K562 (cell line): ENCODE data around the gene SYPL2. TPM values are rescaled to one million over a fixed set of nuclear protein-coding genes. Genes with fewer than 3 reads are reported as not detected.

ENCODE experiments used
- ATAC-seq: fragments of 200-7000 bp; cut with Tn5 transposase; 3 replicates; pipeline ENCODE4 v1.9.1; 2020; ENCODE audit warnings: moderate library complexity
- BruUV-seq: library from RNA; stranded (reverse); fragments of 400-500 nt; replicated peaks from 2 replicates; lab custom pipeline; 2021; lab: Mats Ljungman, UMichigan
- CTCF ChIA-PET: fragments of 300-600 bp; formaldehyde crosslinking; extraction: SDS; loops from one replicate; lab custom pipeline; 2021; ENCODE audit warnings: low intra/inter-chr PET ratio; lab: Yijun Ruan, JAX
- POLR2A ChIA-PET: fragments of 300-600, 350-650 bp; sonication (Branson Sonifier 250); formaldehyde crosslinking; extraction: SDS; loops from one replicate; lab custom pipeline; 2021; ENCODE audit warnings: antibody characterized with exemption, inconsistent platforms; lab: Yijun Ruan, JAX
- DNase-seq, 4 experiments: peaks; one replicate each; pipeline versions ENCODE4 v3.0.0 to v3.0.0-alpha.2; 2011 to 2018; ENCODE audit warnings: low spot score in 3 of 4, mixed read lengths in 3 of 4; ENCODE audit errors: extremely low read depth in 1 of 4
- FAIRE-seq: peaks from 2 replicates; lab custom pipeline; 2011; peaks lifted over from hg19 to GRCh38; lab: Jason Lieb, UNC
- H2AFZ ChIP-seq: 2 replicates; pipeline ENCODE4 v1.6.0; 2011; ENCODE audit warnings: low read depth, low read length, control low read depth, inconsistent platforms
- H3K27ac ChIP-seq: fragments of 200-600 bp; 3 replicates; pipeline ENCODE4 v1.8.0; 2011; ENCODE audit warnings: low read depth, mild to moderate bottlenecking, control low read depth, inconsistent platforms, low read length, moderate library complexity, mixed read lengths; ENCODE audit errors: extremely low read depth
- H3K27me3 ChIP-seq, 2 experiments: fragments of 300-600 bp in 1 of 2; 2 replicates in 1 of 2; 3 replicates in 1 of 2; pipeline versions ENCODE4 v1.6.0 to v1.8.0; 2011; ENCODE audit warnings: inconsistent platforms in 2 of 2, low read length in 2 of 2, mild to moderate bottlenecking in 1 of 2, mixed read lengths in 1 of 2, moderate library complexity in 1 of 2; ENCODE audit not compliant: control insufficient read depth in 2 of 2, insufficient read depth in 2 of 2
- H3K36me3 ChIP-seq: fragments of 300-600 bp; 3 replicates; pipeline ENCODE4 v1.8.0; 2011; ENCODE audit warnings: mild to moderate bottlenecking, low read length, inconsistent platforms; ENCODE audit not compliant: control insufficient read depth, insufficient read depth
- H3K4me1 ChIP-seq, 2 experiments: fragments of 200-600 bp in 1 of 2; replicated peaks in 1 of 2; 2 replicates in 1 of 2; 3 replicates in 1 of 2; pipeline versions ENCODE4 v1.5.1 to v1.8.0; 2011; ENCODE audit warnings: inconsistent platforms in 2 of 2, low read length in 2 of 2, mild to moderate bottlenecking in 1 of 2, mixed read lengths in 1 of 2, moderate library complexity in 1 of 2; ENCODE audit not compliant: control insufficient read depth in 2 of 2, insufficient read depth in 2 of 2
- H3K4me2 ChIP-seq: 2 replicates; pipeline ENCODE4 v1.6.1; 2011; ENCODE audit warnings: low read length, control low read depth, inconsistent platforms, mixed read lengths; ENCODE audit not compliant: insufficient read depth
- H3K4me3 ChIP-seq: fragments of 200-600 bp; sonication (generic), shearing (Covaris generic); 2 replicates; pipeline ENCODE4 v1.5.1; 2016; ENCODE audit warnings: control low read depth, inconsistent platforms
- H3K79me2 ChIP-seq: fragments of 200-600 bp; 3 replicates; pipeline ENCODE4 v1.8.0; 2011; ENCODE audit warnings: low read length, inconsistent platforms; ENCODE audit not compliant: control insufficient read depth, insufficient read depth
- H3K9ac ChIP-seq, 2 experiments: 2 replicates each; pipeline versions ENCODE4 v1.6.0 to v1.6.1; 2011; ENCODE audit warnings: low read depth in 2 of 2, low read length in 2 of 2, control low read depth in 1 of 2, inconsistent platforms in 1 of 2, mild to moderate bottlenecking in 1 of 2, mixed read lengths in 1 of 2; ENCODE audit not compliant: insufficient read depth in 1 of 2
- H3K9me1 ChIP-seq: one replicate; pipeline ENCODE4 v1.6.0; 2011; ENCODE audit warnings: inconsistent platforms, mild to moderate bottlenecking, low read length, moderate library complexity; ENCODE audit not compliant: control insufficient read depth, insufficient read depth
- H3K9me3 ChIP-seq: replicated peaks from 2 replicates; pipeline ENCODE4 v1.5.1; 2011; ENCODE audit warnings: low read depth, low read length, inconsistent platforms; ENCODE audit not compliant: control insufficient read depth, insufficient read depth
- H4K20me1 ChIP-seq: replicated peaks from 2 replicates; pipeline ENCODE4 v1.6.1; 2011; ENCODE audit warnings: low read length, inconsistent platforms, mixed read lengths; ENCODE audit not compliant: control insufficient read depth, insufficient read depth
- HMG20A ChIP-seq: fragments of 450-650 bp; formaldehyde crosslinking; conservative IDR thresholded peaks from 2 replicates; pipeline ENCODE4 v1.4.0; 2020; ENCODE audit warnings: mild to moderate bottlenecking, mixed read lengths
- MCM3 ChIP-seq: fragments of 450-650 bp; IDR thresholded peaks from 2 replicates; pipeline ENCODE4 v1.6.1; 2016
- RHOXF2B ChIP-seq: fragments of 250-450 bp; sonication (Bioruptor Pico); conservative IDR thresholded peaks from 2 replicates; pipeline ENCODE4 v1.5.1; 2021
- WGBS: fragments of 100-300 bp; shearing (Covaris generic); methylation state at CpG from one replicate; pipeline ENCODE4 v1.1.6; 2016; ENCODE audit warnings: low coverage, mixed read lengths; ENCODE audit not compliant: insufficient coverage; ENCODE audit errors: missing lambda C conversion rate; 5-methylcytosine and 5-hydroxymethylcytosine counted together
- in situ Hi-C: fragments of 300-500 bp; cut with MboI; formaldehyde crosslinking; loops from 4 replicates; pipeline ENCODE4 v1.15.0; 2018; ENCODE audit warnings: inconsistent platforms, mixed read lengths
- intact Hi-C: fragments of 100-400 bp; cut with micrococcal nuclease; formaldehyde crosslinking; loops from 2 replicates; pipeline ENCODE4 v1.14.2; 2022
- polyA plus RNA-seq, 8 experiments: library from polyadenylated mRNA; depleted of rRNA in 4 of 8; stranded (reverse) in 5 of 8; unstranded in 3 of 8; fragments of >200 nt; fragmentation: Nextera tagmentation in 2 of 8; fragmentation: Illumina TruSeq in 1 of 8; extraction: Ambion mirVana in 2 of 8; extraction: Trizol in 1 of 8; gene quantifications; 2 replicates each; pipeline versions ENCODE4 v1.2.1 to v1.2.3, GENCODE V29; 2011 to 2014; ENCODE audit warnings: inconsistent platforms in 1 of 8, missing spikeins in 1 of 8
- total RNA-seq, 7 experiments: library from RNA; depleted of rRNA in 6 of 7; stranded (reverse); fragments of >200 nt in 6 of 7; fragmentation: Illumina TruSeq in 2 of 7; extraction: Trizol in 2 of 7; gene quantifications; 2 replicates each; pipeline versions ENCODE4 v1.2.1 to v1.2.3, GENCODE V29; 2011 to 2021; ENCODE audit warnings: low replicate concordance in 1 of 7
- TF ChIP-seq, protein P1 (sequence below): fragments of 200-800 bp; sonication (Bioruptor generic); IDR thresholded peaks from 2 replicates; pipeline ENCODE4 v1.6.1; 2017; ENCODE audit warnings: missing genetic modification characterization, missing compliant biosample characterization
- TF ChIP-seq, protein P2 (sequence below): fragments of 250-450 bp; sonication (Bioruptor Pico); IDR thresholded peaks from 2 replicates; pipeline ENCODE4 v1.8.0; 2021; ENCODE audit warnings: mild to moderate bottlenecking, moderate library complexity
- TF ChIP-seq, protein P3 (sequence below): fragments of 150-350 bp; conservative IDR thresholded peaks from 2 replicates; pipeline ENCODE4 v1.6.1; 2014; ENCODE audit warnings: low read length

Gene SYPL2
- total and polyA plus RNA-seq, 9 of the 15 experiments (the other 6 are each of a cell fraction or from before 2014, with no cell fraction given): 0.03 to 0.20 (median 0.07) TPM; not detected in 2

DNA sequence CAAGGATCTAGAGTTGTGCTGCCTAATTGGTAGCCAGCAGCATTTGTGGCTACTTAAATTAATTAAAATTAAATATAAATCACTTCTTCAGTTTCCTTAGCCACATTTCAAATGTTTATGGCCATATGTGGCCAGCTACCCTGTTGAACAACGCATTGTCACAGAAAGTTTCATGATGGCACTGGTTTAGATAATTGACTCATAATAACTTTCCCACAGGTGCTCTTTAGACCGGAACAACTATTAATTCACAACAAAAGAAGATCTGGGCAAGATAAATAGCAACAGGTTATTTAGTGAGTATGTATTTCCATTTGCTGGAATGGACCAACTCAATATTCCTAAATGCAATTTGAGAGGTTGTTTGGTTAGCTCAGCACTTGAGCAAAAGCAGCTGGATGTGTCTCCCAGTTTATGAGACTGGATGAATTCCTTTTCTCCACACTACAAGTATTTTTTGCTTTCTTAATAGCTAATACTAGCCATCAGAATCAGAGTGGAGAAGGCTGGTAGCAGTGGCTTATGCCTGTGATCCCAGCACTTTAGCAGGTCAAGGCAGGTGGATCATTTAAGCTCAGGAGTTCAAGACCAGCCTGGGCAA is 46.9 kb downstream of the SYPL2 start (continued):
- TF ChIP-seq, protein P1, sequence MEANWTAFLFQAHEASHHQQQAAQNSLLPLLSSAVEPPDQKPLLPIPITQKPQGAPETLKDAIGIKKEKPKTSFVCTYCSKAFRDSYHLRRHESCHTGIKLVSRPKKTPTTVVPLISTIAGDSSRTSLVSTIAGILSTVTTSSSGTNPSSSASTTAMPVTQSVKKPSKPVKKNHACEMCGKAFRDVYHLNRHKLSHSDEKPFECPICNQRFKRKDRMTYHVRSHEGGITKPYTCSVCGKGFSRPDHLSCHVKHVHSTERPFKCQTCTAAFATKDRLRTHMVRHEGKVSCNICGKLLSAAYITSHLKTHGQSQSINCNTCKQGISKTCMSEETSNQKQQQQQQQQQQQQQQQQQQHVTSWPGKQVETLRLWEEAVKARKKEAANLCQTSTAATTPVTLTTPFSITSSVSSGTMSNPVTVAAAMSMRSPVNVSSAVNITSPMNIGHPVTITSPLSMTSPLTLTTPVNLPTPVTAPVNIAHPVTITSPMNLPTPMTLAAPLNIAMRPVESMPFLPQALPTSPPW (CRISPR knock-in tag): no peak
- no peak for TF ChIP-seq HMG20A (CRISPR knock-in tag)
- TF ChIP-seq MCM3: no peak

DNA sequence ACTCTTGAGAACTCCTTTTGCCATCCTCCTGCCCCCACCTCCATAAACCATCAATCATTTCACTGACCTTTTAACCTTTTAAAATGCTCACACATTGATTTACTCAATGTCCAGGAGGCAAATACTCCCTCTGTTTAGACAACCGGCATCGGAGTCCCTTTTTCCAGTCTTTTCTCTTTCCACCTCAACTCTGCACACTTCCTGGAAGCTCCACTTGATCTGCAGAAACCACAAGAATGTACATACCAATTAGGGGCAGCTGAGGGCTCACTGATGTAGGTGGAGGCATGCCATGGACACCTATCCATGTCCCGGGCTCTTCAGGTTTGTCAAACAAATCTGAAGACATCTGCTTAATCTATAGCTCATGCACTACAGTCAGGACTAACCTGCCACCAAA is 48.5 kb downstream of the SYPL2 start:
- peaks cover 0 to 4% of the 10 kb centered on the region in 2 experiments; a peak in 3 of 5 replicates for H3K4me1 ChIP-seq
- no peak overlapping the region for H3K9ac ChIP-seq
- H3K79me2 ChIP-seq: no peaks in the 10 kb centered on the region
- ChIA-PET POLR2A (interaction anchor here (0.9 to 1.2 kb wide), 2 partner anchors 9 to 21 kb away, joined by 5 read pairs; partner anchors contain the start of gene CYB561D1), CTCF (no interaction called here)
- DNase-seq (no peak), ATAC-seq (no peak), FAIRE-seq (no peak)
- H3K9me3 ChIP-seq: no peaks in the 10 kb centered on the region
- intact Hi-C loops: no loop called here
- BruUV-seq: no TSS peak
- no peak overlapping the region for H3K4me3 ChIP-seq
- no peak overlapping the region for H3K4me2 ChIP-seq
- H3K36me3 ChIP-seq: no peaks in the 10 kb centered on the region
- H2AFZ ChIP-seq: no peak overlapping the region
- H4K20me1 ChIP-seq: no peaks in the 10 kb centered on the region
- in situ Hi-C loops: no loop called here
- H3K27me3 ChIP-seq: peaks cover 3 to 15% of the 10 kb centered on the region in 2 experiments; a peak in 4 of 5 replicates
- no peaks in the 10 kb centered on the region for H3K9me1 ChIP-seq
- no peak overlapping the region for H3K27ac ChIP-seq
- 50% methylated on average over 3 of the region's 3 CpGs for WGBS
- TF ChIP-seq, protein P2, sequence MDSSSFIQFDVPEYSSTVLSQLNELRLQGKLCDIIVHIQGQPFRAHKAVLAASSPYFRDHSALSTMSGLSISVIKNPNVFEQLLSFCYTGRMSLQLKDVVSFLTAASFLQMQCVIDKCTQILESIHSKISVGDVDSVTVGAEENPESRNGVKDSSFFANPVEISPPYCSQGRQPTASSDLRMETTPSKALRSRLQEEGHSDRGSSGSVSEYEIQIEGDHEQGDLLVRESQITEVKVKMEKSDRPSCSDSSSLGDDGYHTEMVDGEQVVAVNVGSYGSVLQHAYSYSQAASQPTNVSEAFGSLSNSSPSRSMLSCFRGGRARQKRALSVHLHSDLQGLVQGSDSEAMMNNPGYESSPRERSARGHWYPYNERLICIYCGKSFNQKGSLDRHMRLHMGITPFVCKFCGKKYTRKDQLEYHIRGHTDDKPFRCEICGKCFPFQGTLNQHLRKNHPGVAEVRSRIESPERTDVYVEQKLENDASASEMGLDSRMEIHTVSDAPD (CRISPR knock-in tag): no peak
- TF ChIP-seq RHOXF2B (CRISPR knock-in tag): no peak
- TF ChIP-seq, protein P3, sequence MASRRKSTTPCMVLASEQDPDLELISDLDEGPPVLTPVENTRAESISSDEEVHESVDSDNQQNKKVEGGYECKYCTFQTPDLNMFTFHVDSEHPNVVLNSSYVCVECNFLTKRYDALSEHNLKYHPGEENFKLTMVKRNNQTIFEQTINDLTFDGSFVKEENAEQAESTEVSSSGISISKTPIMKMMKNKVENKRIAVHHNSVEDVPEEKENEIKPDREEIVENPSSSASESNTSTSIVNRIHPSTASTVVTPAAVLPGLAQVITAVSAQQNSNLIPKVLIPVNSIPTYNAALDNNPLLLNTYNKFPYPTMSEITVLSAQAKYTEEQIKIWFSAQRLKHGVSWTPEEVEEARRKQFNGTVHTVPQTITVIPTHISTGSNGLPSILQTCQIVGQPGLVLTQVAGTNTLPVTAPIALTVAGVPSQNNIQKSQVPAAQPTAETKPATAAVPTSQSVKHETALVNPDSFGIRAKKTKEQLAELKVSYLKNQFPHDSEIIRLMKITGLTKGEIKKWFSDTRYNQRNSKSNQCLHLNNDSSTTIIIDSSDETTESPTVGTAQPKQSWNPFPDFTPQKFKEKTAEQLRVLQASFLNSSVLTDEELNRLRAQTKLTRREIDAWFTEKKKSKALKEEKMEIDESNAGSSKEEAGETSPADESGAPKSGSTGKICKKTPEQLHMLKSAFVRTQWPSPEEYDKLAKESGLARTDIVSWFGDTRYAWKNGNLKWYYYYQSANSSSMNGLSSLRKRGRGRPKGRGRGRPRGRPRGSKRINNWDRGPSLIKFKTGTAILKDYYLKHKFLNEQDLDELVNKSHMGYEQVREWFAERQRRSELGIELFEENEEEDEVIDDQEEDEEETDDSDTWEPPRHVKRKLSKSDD: no peak
